A549 (cell line): Measurements from ENCODE around the gene RPN2.

Source experiments
- CHD4 ChIP-seq: fragments of 200-600 bp; sonication (generic); IDR thresholded peaks from 2 replicates; pipeline ENCODE4 v1.6.1; 2016; ENCODE audit warnings: antibody characterized with exemption, mild to moderate bottlenecking, borderline replicate concordance
- POLR2A ChIP-seq: IDR thresholded peaks from 2 replicates; pipeline ENCODE4 v1.6.1; 2012; ENCODE audit warnings: mild to moderate bottlenecking, low read length
- SMC3 ChIP-seq: fragments of >200 bp; sonication (Bioruptor Twin); formaldehyde crosslinking; IDR thresholded peaks from 3 replicates; pipeline ENCODE4 v1.6.1; 2018; ENCODE audit warnings: inconsistent platforms
- TF ChIP-seq, protein P1 (sequence below): IDR thresholded peaks from 2 replicates; pipeline ENCODE4 v1.6.1; 2012

DNA sequence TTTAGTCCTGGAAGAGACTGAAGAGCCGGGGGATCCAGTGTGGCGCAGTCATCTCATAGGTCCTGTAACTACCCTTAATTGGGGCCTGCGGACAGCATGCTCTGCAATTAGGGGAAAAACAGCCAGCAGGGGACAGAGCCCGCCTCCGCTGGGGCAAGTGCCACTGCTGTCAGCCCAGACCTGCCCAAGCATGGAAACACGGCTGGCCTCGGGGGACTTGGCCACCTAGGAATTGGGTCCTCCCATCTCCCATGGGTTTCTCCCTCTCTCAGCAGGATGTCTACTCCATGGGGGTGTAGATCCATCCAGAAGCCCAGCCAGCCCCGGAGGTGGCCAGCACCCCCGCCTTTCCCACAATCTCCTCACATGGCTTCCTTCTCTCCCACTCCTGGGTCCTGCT is 78.9 kb downstream of the RPN2 start:
- no peak for TF ChIP-seq SMC3
- no peak for TF ChIP-seq POLR2A
- no peak for TF ChIP-seq CHD4
- TF ChIP-seq, protein P1, sequence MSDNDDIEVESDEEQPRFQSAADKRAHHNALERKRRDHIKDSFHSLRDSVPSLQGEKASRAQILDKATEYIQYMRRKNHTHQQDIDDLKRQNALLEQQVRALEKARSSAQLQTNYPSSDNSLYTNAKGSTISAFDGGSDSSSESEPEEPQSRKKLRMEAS, result no peak
